ENCODE measurements around the gene CIAO2A. TPM values are rescaled to one million over a fixed set of nuclear protein-coding genes. Genes with fewer than 3 reads are reported as not detected.

Gene CIAO2A, protein sequence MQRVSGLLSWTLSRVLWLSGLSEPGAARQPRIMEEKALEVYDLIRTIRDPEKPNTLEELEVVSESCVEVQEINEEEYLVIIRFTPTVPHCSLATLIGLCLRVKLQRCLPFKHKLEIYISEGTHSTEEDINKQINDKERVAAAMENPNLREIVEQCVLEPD
- total RNA-seq (10 to 100 TPM; 13.2 to 34.9 (median 17.8) TPM), polyA plus RNA-seq (10 to 100 TPM; 32.9 to 43.8 TPM)
- long read RNA-seq, donor 1, transcript CIAO2A-201 (5 exons, 1,105 nt), result major isoform, 8 of 11 reads
- long read RNA-seq, donor 1, partial matches to known transcripts, result 0 of 11 reads
- long read RNA-seq, donor 1, other reads (novel, unspliced or antisense), result 0 of 11 reads
- long read RNA-seq, donor 2, transcript CIAO2A-202 (4 exons, 826 nt), result minor isoform, 8 of 150 reads
- long read RNA-seq, donor 2, transcript CIAO2A-201 (5 exons, 1,105 nt), result major isoform, 33 of 150 reads
- long read RNA-seq, donor 2, partial matches to known transcripts, result 63 of 150 reads
- long read RNA-seq, donor 2, other reads (novel, unspliced or antisense), result 45 of 150 reads
- long read RNA-seq, donor 3, transcript CIAO2A-202 (4 exons, 826 nt), result minor isoform, 10 of 26 reads
- long read RNA-seq, donor 3, transcript CIAO2A-201 (5 exons, 1,105 nt), result major isoform, 13 of 26 reads
- long read RNA-seq, donor 3, partial matches to known transcripts, result 0 of 26 reads
- long read RNA-seq, donor 3, other reads (novel, unspliced or antisense), result 2 of 26 reads

GRCh38 chr15:64093627-64094417, at the start of gene CIAO2A:
TSS of gene CIAO2A (minus strand) at chr15:64093838. CDS start at chr15:64093768, 70 bp downstream.
- peak within 1 kb of the TSS; percentile 66 to 80 for H3K27ac ChIP-seq
- no peaks in the 10 kb centered on the region for H3K9me3 ChIP-seq
- TF ChIP-seq POLR2A (IDR thresholded peaks at IDR 0.05) (no peak), EP300 (IDR thresholded peaks at IDR 0.05) (no peak), CTCF (IDR thresholded peaks at IDR 0.05) (no peak)
- no peaks in the 10 kb centered on the region for H3K27me3 ChIP-seq
- 0% methylated on average over 41 of the region's 41 CpGs for WGBS, 3 donors
- no peaks in the 10 kb centered on the region for H3K36me3 ChIP-seq
- peaks cover 17% of the 10 kb centered on the region for H3K4me1 ChIP-seq (ENCODE audit: insufficient read depth)
- peak within 1 kb of the TSS; percentile 79 for H3K4me3 ChIP-seq
- DNase-seq, result peak; percentile 90 to 95 (median 90)
- intact Hi-C loops (cut with DNase I), result no loop called here

- intact Hi-C loops (cut with DNase I), result no loop called here
- TF ChIP-seq CTCF (IDR thresholded peaks at IDR 0.05) (no peak), POLR2A (IDR thresholded peaks at IDR 0.05) (no peak), EP300 (IDR thresholded peaks at IDR 0.05) (no peak)
- no peak for DNase-seq
- WGBS, 3 donors, result 83 to 91% (median 86%) methylated on average over 6 of the region's 6 CpGs
- Histone ChIP-seq H3K27ac (no peak overlapping the region), H3K36me3 (no peaks in the 10 kb centered on the region), H3K27me3 (no peaks in the 10 kb centered on the region), H3K9me3 (no peaks in the 10 kb centered on the region), H3K4me1 (ENCODE audit: insufficient read depth) (no peaks in the 10 kb centered on the region), H3K4me3 (no peak overlapping the region)
Measured at GRCh38 chr15:64143276-64143675, 49.6 kb upstream of the CIAO2A start.

- TF ChIP-seq EP300 (IDR thresholded peaks at IDR 0.05), result no peak
- no peak for TF ChIP-seq CTCF (IDR thresholded peaks at IDR 0.05)
- TF ChIP-seq POLR2A (IDR thresholded peaks at IDR 0.05), result no peak
- intact Hi-C loops (cut with DNase I), result no loop called here
- no peaks in the 10 kb centered on the region for H3K36me3 ChIP-seq
- no peak for DNase-seq
- no peaks in the 10 kb centered on the region for H3K9me3 ChIP-seq
- 95 to 99% (median 98%) methylated on average over 8 of the region's 8 CpGs for WGBS, 3 donors
- no peaks in the 10 kb centered on the region for H3K27me3 ChIP-seq
- H3K4me3 ChIP-seq, result no peak overlapping the region
- no peak overlapping the region for H3K27ac ChIP-seq
- H3K4me1 ChIP-seq (ENCODE audit: insufficient read depth), result no peaks in the 10 kb centered on the region
Measured at GRCh38 chr15:64141798-64142512, 48.3 kb upstream of the CIAO2A start.
